Measurements from ENCODE around the gene GARIN5A. TPM values are rescaled to one million over a fixed set of nuclear protein-coding genes. Genes with fewer than 3 reads are reported as not detected.
"Not testable (repeated sequence)": the region's sequence is repeated elsewhere in the genome, so short reads cannot be mapped to it uniquely, and the experiment has no call there.

The GARIN5A gene
- total and polyA plus RNA-seq, 12 donors: 1.2 to 4.3 (median 1.9) TPM

DNA sequence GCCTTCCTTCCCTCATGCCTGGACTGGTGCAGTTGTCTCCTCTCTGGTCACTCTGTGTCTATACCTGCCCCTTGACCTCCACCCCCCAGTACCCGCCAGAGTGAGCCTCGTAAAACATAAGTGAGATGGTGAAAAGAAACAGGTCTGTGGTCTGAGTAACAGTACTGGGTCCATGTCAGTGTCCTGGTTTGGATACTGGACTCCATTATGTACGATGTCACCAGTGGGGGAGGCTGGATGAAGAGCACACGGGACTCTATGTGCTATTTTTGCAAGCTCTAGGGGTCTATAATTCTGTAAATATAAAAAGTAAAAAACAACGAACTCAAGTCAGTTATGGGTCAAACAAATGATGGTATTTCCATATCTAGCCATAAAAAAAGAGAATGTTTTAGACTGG is 29.6 kb downstream of the GARIN5A start:
- Histone ChIP-seq H3K4me3 (no peak overlapping the region), H3K27me3 (peaks cover 0 to 19% (median 9%) of the 10 kb centered on the region in 7 donors), H3K36me3 (no peaks in the 10 kb centered on the region), H3K4me1 (no peaks in the 10 kb centered on the region), H3K27ac (no peak overlapping the region), H3K9me3 (peaks cover 0 to 5% (median 0%) of the 10 kb centered on the region in 11 donors)
- TF ChIP-seq, protein P1, sequence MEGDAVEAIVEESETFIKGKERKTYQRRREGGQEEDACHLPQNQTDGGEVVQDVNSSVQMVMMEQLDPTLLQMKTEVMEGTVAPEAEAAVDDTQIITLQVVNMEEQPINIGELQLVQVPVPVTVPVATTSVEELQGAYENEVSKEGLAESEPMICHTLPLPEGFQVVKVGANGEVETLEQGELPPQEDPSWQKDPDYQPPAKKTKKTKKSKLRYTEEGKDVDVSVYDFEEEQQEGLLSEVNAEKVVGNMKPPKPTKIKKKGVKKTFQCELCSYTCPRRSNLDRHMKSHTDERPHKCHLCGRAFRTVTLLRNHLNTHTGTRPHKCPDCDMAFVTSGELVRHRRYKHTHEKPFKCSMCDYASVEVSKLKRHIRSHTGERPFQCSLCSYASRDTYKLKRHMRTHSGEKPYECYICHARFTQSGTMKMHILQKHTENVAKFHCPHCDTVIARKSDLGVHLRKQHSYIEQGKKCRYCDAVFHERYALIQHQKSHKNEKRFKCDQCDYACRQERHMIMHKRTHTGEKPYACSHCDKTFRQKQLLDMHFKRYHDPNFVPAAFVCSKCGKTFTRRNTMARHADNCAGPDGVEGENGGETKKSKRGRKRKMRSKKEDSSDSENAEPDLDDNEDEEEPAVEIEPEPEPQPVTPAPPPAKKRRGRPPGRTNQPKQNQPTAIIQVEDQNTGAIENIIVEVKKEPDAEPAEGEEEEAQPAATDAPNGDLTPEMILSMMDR (IDR thresholded peaks at IDR 0.05): no peak
- intact Hi-C loops (cut with DNase I): no loop called here
- DNase-seq: no peak
- ATAC-seq: no peak
- WGBS, 2 donors: 82 to 84% methylated on average over 5 of the region's 5 CpGs

DNA sequence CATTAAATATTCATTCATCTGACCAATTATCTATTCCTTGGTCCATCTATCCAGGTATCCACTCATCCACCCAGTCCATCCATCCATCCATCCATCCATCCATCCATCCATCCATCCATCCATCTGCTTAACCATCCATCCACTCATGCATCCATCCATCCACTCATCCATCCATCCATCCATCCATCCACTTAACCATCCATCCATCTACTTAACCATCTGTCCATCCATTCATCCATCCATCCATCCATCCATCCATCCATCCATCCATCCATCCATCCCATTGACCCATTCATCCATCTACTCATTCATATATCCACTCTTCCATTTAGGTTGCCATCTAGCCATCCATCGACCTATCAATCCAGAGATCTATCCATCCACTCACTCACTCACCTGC is 32.6 kb downstream of the GARIN5A start:
- no peak for DNase-seq
- peaks cover 0 to 5% (median 0%) of the 10 kb centered on the region in 11 donors for H3K9me3 ChIP-seq
- TF ChIP-seq, protein P1 (IDR thresholded peaks at IDR 0.05): no peak
- 74 to 77% methylated on average over 1 of the region's 1 CpG for WGBS, 2 donors
- no peaks in the 10 kb centered on the region for H3K4me1 ChIP-seq
- H3K4me3 ChIP-seq: no peak overlapping the region
- ATAC-seq: no peak
- intact Hi-C loops (cut with DNase I): no loop called here
- no peak overlapping the region for H3K27ac ChIP-seq
- peaks cover 0 to 5% (median 0%) of the 10 kb centered on the region in 7 donors for H3K27me3 ChIP-seq
- no peaks in the 10 kb centered on the region for H3K36me3 ChIP-seq

DNA sequence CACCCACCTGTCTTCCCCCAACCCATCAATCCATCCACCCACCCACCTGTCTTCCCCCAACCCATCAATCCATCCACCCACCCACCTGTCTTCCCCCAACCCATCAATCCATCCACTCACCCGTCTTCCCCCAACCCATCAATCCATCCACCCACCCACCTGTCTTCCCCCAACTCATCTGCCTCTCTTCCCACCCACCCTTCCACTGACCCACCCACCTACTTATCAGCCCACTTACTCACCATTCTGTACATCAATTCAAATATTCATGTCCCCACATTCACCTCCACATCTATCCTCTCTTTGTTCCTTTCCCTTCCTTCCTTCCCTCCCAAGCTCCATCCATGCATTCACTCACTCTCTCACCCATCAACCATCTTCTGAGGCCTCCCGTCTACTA is 37.5 kb downstream of the GARIN5A start:
- 60 to 64% methylated on average over 2 of the region's 2 CpGs for WGBS, 2 donors
- H3K36me3 ChIP-seq; H3K9me3 ChIP-seq; H3K27ac ChIP-seq; H3K4me3 ChIP-seq; ATAC-seq; DNase-seq; H3K27me3 ChIP-seq; intact Hi-C loops (cut with DNase I); H3K4me1 ChIP-seq: not testable (repeated sequence)

GRCh38 chr19:50437862-50438449 is 38.7 kb downstream of the GARIN5A start:
- 88 to 94% methylated on average over 5 of the region's 5 CpGs for WGBS, 2 donors
- no peak for DNase-seq
- no peak for ATAC-seq
- H3K4me1 ChIP-seq: peaks cover 0 to under 1% (median 0%) of the 10 kb centered on the region in 9 donors
- TF ChIP-seq, protein P1 (IDR thresholded peaks at IDR 0.05): no peak
- H3K27me3 ChIP-seq: peaks cover 0 to 17% (median 1%) of the 10 kb centered on the region in 7 donors
- H3K27ac ChIP-seq: no peak overlapping the region
- H3K4me3 ChIP-seq: no peak overlapping the region
- intact Hi-C loops (cut with DNase I): no loop called here
- no peaks in the 10 kb centered on the region for H3K9me3 ChIP-seq
- no peaks in the 10 kb centered on the region for H3K36me3 ChIP-seq

DNA sequence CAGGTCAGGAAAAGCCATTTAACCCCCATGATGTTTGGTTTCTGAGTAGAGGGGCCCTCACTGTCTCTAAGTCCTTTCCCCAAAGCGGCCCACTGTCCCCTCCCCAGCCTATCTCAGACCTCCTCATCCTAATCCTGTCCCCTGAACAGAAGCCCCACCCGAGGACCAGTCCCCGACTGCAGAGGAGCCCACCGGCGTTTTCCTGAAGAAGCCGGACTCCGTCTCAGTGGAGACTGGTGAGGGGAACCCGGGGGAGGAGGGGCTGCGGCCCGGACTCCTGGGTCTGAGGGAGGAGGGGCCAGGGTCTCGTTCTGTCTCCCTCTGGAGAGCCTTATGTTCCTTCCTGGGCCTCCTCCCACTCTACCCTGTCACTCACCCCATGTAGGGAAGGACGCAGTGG is 41.0 kb downstream of the GARIN5A start:
- Histone ChIP-seq H3K4me3 (no peak overlapping the region), H3K4me1 (peaks cover 0 to 22% (median 15%) of the 10 kb centered on the region in 9 donors), H3K27ac (no peak overlapping the region), H3K36me3 (no peaks in the 10 kb centered on the region), H3K27me3 (peaks cover 0 to 36% (median 11%) of the 10 kb centered on the region in 7 donors), H3K9me3 (no peaks in the 10 kb centered on the region)
- 71 to 74% methylated on average over 12 of the region's 12 CpGs for WGBS, 2 donors
- TF ChIP-seq, protein P1 (IDR thresholded peaks at IDR 0.05): no peak
- DNase-seq (no peak), ATAC-seq (no peak)
- intact Hi-C loops (cut with DNase I): no loop called here
